SU-DHL-6 (cell line): ENCODE measurements around the gene ABHD11.

Experiments used
- H2AFZ ChIP-seq: fragments of 200-600 bp; sonication (generic); 2 replicates; pipeline ENCODE4 v1.6.1; 2014; ENCODE audit warnings: low read depth, mild to moderate bottlenecking, moderate library complexity, mixed read lengths, antibody characterized with exemption, low read length; ENCODE audit not compliant: severe bottlenecking
- H3F3A ChIP-seq: fragments of 200-600 bp; shearing (Covaris generic); 2 replicates; pipeline ENCODE4 v1.6.0; 2016; ENCODE audit warnings: antibody characterized with exemption, mild to moderate bottlenecking; ENCODE audit not compliant: insufficient read depth
- H3K27ac ChIP-seq: fragments of 200-600 bp; sonication (generic); 2 replicates; pipeline ENCODE4 v1.5.1; 2016; ENCODE audit warnings: low read depth, mild to moderate bottlenecking, low read length, moderate library complexity, mixed read lengths
- H3K27me3 ChIP-seq: fragments of 200-600 bp; sonication (generic), shearing (Covaris generic); 2 replicates; pipeline ENCODE4 v1.6.0; 2014; ENCODE audit warnings: mild to moderate bottlenecking, low read length
- H3K36me3 ChIP-seq: fragments of 200-600 bp; sonication (generic); 2 replicates; pipeline ENCODE4 v1.6.1; 2014; ENCODE audit warnings: mild to moderate bottlenecking, low read length, mixed read lengths
- H3K4me2 ChIP-seq: fragments of 300-600, 200-600 bp; shearing (Covaris generic), sonication (generic); 2 replicates; pipeline ENCODE4 v1.6.0; 2014; ENCODE audit warnings: low read length, low read depth, mild to moderate bottlenecking; ENCODE audit not compliant: poor library complexity, severe bottlenecking
- H3K4me3 ChIP-seq: fragments of 200-600 bp; sonication (generic); 2 replicates; pipeline ENCODE4 v1.5.1; 2014; ENCODE audit warnings: antibody characterized with exemption, low read length, mild to moderate bottlenecking, mixed read lengths; ENCODE audit not compliant: insufficient read depth, poor library complexity, severe bottlenecking
- H3K79me2 ChIP-seq: fragments of 200-600 bp; sonication (generic); 2 replicates; pipeline ENCODE4 v1.6.1; 2014; ENCODE audit warnings: mild to moderate bottlenecking, low read length, moderate library complexity; ENCODE audit not compliant: insufficient read depth
- H3K9ac ChIP-seq: fragments of 200-600 bp; sonication (generic); 2 replicates; pipeline ENCODE4 v1.7.0; 2014; ENCODE audit warnings: mild to moderate bottlenecking, low read length
- H3K9me2 ChIP-seq: fragments of 200-600 bp; sonication (generic); replicated peaks from 2 replicates; pipeline ENCODE4 v1.6.1; 2014; ENCODE audit warnings: low read length; ENCODE audit not compliant: insufficient read depth
- H3K9me3 ChIP-seq: fragments of 200-600 bp; sonication (generic); 2 replicates; pipeline ENCODE4 v1.6.1; 2014; ENCODE audit warnings: low read length, mixed read lengths; ENCODE audit not compliant: insufficient read depth
- H4K20me1 ChIP-seq: fragments of 200-600 bp; sonication (generic); 2 replicates; pipeline ENCODE4 v1.6.1; 2014; ENCODE audit warnings: low read depth, mild to moderate bottlenecking, antibody characterized with exemption, low read length, moderate library complexity, mixed read lengths
- CTCF ChIP-seq: fragments of 200-600 bp; sonication (generic); IDR thresholded peaks from one replicate; pipeline ENCODE4 v1.5.1; 2017; ENCODE audit warnings: antibody characterized with exemption, mild to moderate bottlenecking, low read length, moderate library complexity; ENCODE audit not compliant: insufficient read depth, poor library complexity, severe bottlenecking
- EZH2phosphoT487 ChIP-seq: fragments of 200-600 bp; sonication (generic), shearing (Covaris generic); conservative IDR thresholded peaks from 2 replicates; pipeline ENCODE4 v1.6.1; 2018; ENCODE audit warnings: mild to moderate bottlenecking, antibody characterized with exemption, low read length, moderate library complexity, mixed read lengths

Gene ABHD11

GRCh38 chr7:73708961-73709549 is 29.5 kb downstream of the ABHD11 start:
- TF ChIP-seq CTCF: no peak
- TF ChIP-seq EZH2phosphoT487: no peak
- no peak overlapping the region for H3K9ac ChIP-seq
- no peaks in the 10 kb centered on the region for H3K79me2 ChIP-seq
- H3K4me3 ChIP-seq: no peak overlapping the region
- H3K27ac ChIP-seq: no peak overlapping the region
- H3K9me3 ChIP-seq: no peaks in the 10 kb centered on the region
- H3K4me2 ChIP-seq: no peak overlapping the region
- no peaks in the 10 kb centered on the region for H3K9me2 ChIP-seq
- no peak overlapping the region for H2AFZ ChIP-seq
- no peaks in the 10 kb centered on the region for H3K36me3 ChIP-seq
- H3K27me3 ChIP-seq: no peaks in the 10 kb centered on the region
- H4K20me1 ChIP-seq: no peaks in the 10 kb centered on the region
- H3F3A ChIP-seq: no peaks in the 10 kb centered on the region

GRCh38 chr7:73707045-73707631 is 31.5 kb downstream of the ABHD11 start:
- no peak for TF ChIP-seq EZH2phosphoT487
- TF ChIP-seq CTCF: no peak
- Histone ChIP-seq H3K9me2 (no peaks in the 10 kb centered on the region), H3K4me2 (no peak overlapping the region), H3K9ac (peak overlapping the region; percentile 13; the same call in 1 of the 2 replicates), H3K27me3 (no peaks in the 10 kb centered on the region), H4K20me1 (no peaks in the 10 kb centered on the region), H3K79me2 (no peaks in the 10 kb centered on the region), H3K36me3 (no peaks in the 10 kb centered on the region), H3K27ac (no peak overlapping the region), H2AFZ (peak overlapping the region; percentile 9), H3K9me3 (no peaks in the 10 kb centered on the region), H3K4me3 (no peak overlapping the region), H3F3A (no peaks in the 10 kb centered on the region)

GRCh38 chr7:73706126-73707044 is 32.2 kb downstream of the ABHD11 start:
- Histone ChIP-seq H3K4me2 (no peak overlapping the region), H3K4me3 (no peak overlapping the region), H3F3A (no peaks in the 10 kb centered on the region), H3K9me2 (no peaks in the 10 kb centered on the region), H3K36me3 (no peaks in the 10 kb centered on the region), H3K79me2 (no peaks in the 10 kb centered on the region), H3K27ac (no peak overlapping the region), H3K9me3 (no peaks in the 10 kb centered on the region), H3K27me3 (no peaks in the 10 kb centered on the region), H3K9ac (peak overlapping the region; percentile 13; the same call in 1 of the 2 replicates), H2AFZ (no peak overlapping the region), H4K20me1 (no peaks in the 10 kb centered on the region)
- TF ChIP-seq EZH2phosphoT487 (no peak), CTCF (no peak)
